Fibroblast of the aortic adventitia (primary cell): Measurements from ENCODE around the gene SLC35B3. TPM values are rescaled to one million over a fixed set of nuclear protein-coding genes. Genes with fewer than 3 reads are reported as not detected.
"Not testable (repeated sequence)": the region's sequence is repeated elsewhere in the genome, so short reads cannot be mapped to it uniquely, and the experiment has no call there.

ENCODE experiments used
- DNase-seq: peaks from one replicate; pipeline ENCODE4 v3.0.0-alpha.2; 2010; ENCODE audit warnings: low read depth
- H3K4me3 ChIP-seq: 2 replicates; pipeline ENCODE4 v1.5.1; 2011; ENCODE audit warnings: low read depth, mild to moderate bottlenecking, control low read depth, low read length, moderate library complexity
- total RNA-seq: library from RNA; depleted of rRNA; stranded (reverse); fragments of >200 nt; gene quantifications from 2 replicates; pipeline ENCODE4 v1.2.3, GENCODE V29; 2012; ENCODE audit warnings: low replicate concordance
- TF ChIP-seq, protein P1 (sequence below): IDR thresholded peaks from 2 replicates; pipeline ENCODE4 v1.5.1; 2011; ENCODE audit warnings: mild to moderate bottlenecking, low read length, control low read depth, inconsistent platforms; ENCODE audit not compliant: insufficient read depth

Gene SLC35B3
- total RNA-seq, 1 donor = 34.3 TPM

GRCh38 chr6:8420031-8420588, 15.2 kb downstream of the SLC35B3 start:
- TF ChIP-seq, protein P1, sequence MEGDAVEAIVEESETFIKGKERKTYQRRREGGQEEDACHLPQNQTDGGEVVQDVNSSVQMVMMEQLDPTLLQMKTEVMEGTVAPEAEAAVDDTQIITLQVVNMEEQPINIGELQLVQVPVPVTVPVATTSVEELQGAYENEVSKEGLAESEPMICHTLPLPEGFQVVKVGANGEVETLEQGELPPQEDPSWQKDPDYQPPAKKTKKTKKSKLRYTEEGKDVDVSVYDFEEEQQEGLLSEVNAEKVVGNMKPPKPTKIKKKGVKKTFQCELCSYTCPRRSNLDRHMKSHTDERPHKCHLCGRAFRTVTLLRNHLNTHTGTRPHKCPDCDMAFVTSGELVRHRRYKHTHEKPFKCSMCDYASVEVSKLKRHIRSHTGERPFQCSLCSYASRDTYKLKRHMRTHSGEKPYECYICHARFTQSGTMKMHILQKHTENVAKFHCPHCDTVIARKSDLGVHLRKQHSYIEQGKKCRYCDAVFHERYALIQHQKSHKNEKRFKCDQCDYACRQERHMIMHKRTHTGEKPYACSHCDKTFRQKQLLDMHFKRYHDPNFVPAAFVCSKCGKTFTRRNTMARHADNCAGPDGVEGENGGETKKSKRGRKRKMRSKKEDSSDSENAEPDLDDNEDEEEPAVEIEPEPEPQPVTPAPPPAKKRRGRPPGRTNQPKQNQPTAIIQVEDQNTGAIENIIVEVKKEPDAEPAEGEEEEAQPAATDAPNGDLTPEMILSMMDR = no peak
- no peak overlapping the region for H3K4me3 ChIP-seq
- no peak for DNase-seq

- no peak overlapping the region for H3K4me3 ChIP-seq
- no peak for DNase-seq
- TF ChIP-seq, protein P1 = no peak
Observed at GRCh38 chr6:8415913-8416312, 19.4 kb downstream of the SLC35B3 start.

DNA sequence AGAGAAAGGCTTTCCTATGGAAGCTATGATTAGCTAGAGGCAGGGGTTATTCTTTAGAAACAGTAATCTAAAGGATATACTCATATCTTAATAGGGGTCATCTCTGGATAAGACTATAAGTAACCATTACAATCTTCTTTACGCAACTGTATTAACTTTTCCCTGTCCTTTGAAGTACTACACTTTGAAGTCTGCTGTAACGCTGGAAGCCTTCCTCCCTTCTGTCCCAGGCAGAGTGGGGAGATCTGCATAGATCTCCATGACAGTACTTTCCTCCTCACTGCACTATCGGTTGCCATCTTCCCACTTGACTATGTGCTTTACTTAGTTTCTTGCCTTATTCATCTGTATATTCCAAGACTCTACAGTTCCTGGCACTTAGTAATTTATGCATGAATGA, 20.1 kb downstream of the SLC35B3 start:
- DNase-seq = no peak
- TF ChIP-seq, protein P1 = no peak
- no peak overlapping the region for H3K4me3 ChIP-seq

GRCh38 chr6:8414844-8415243, 20.5 kb downstream of the SLC35B3 start:
- no peak overlapping the region for H3K4me3 ChIP-seq
- TF ChIP-seq, protein P1 = no peak
- DNase-seq = no peak

GRCh38 chr6:8405946-8406345, 29.4 kb downstream of the SLC35B3 start:
- peak; percentile 23 for DNase-seq
- not testable (repeated sequence) for H3K4me3 ChIP-seq

DNA sequence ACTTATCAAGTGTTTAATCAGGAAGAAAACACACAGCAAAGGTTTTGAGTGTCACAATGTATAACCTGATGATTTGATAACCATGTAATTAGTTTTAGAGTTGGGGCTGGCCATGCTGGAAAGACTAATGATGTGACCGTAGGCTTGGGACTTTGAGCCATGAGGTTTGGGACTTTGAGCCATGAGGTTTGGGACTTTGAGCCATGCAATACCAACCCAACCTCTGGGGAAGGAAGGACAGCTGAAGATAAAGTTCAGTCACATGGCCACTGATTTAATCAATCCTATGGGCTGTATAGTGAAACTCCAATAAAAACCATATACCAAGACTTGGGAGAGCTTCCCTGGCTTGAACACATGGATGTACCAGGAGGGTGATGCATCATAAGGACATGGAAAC, 32.8 kb downstream of the SLC35B3 start:
- TF ChIP-seq, protein P1 = no peak
- DNase-seq = no peak
- H3K4me3 ChIP-seq = no peak overlapping the region

DNA sequence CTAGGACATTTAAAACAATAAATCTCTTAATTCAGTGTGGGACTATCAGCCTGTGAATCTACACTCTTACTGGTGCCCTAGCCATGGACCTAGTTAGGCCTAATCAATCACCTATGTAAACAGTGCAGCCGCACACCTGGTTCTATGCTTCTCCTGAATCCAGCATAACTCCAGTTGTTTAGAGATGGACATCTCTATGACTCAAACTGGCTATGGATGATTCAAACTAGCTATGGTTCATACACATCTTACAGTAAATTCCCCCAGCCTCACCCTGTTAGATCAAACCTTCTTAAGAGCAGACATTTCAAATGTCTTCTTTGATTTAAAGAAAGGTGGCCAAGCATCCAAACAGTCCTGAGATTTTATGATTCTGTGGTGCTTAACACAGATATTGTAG, 34.7 kb downstream of the SLC35B3 start:
- H3K4me3 ChIP-seq = no peak overlapping the region
- TF ChIP-seq, protein P1 = no peak

DNA sequence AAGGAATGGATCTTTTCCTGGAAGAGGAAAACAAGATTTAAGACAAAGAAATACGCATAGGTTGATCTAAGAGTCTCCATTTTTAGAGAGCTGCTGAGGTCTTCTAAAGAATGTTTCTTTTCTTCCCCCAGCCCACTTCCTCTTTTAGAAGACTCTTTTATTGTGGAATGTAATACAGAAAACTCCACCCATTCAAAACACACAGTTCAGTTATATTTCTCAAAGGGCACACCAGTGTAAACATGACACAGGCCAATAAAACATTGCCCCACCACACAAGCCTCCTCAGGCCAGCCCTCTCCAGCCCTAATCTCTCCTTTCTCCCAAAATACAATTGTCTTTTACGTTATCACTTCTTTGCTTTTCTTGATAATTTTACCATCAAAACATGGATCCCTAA, 42.8 kb downstream of the SLC35B3 start:
- TF ChIP-seq, protein P1 = no peak
- no peak overlapping the region for H3K4me3 ChIP-seq
- no peak for DNase-seq

More for the DNA sequence above, 34.7 kb downstream of the SLC35B3 start:
- no peak for DNase-seq
